ENCODE measurements around the gene DDX39A.
A peak's percentile ranks its signal among the peaks of the same experiment; 100 is the strongest.
"Not testable (repeated sequence)": the region's sequence is repeated elsewhere in the genome, so short reads cannot be mapped to it uniquely, and the experiment has no call there.

Gene DDX39A

GRCh38 chr19:14419106-14419813 is at the start of gene DDX39A:
TSS of gene DDX39A (minus strand) at chr19:14419341. CDS start at chr19:14413220, 6,121 bp downstream.
- DNase-seq (ENCODE audit: low spot score), result peak; percentile 96
- no peak for FAIRE-seq

GRCh38 chr19:14467816-14468215 is 48.7 kb upstream of the DDX39A start:
- DNase-seq (ENCODE audit: low spot score) (no peak), FAIRE-seq (no peak)

GRCh38 chr19:14467391-14467790 is 48.2 kb upstream of the DDX39A start:
- DNase-seq (ENCODE audit: low spot score) (no peak), FAIRE-seq (no peak)

- no peak for DNase-seq (ENCODE audit: low spot score)
- no peak for FAIRE-seq
Observed at GRCh38 chr19:14463747-14464146, 44.6 kb upstream of the DDX39A start.

- not testable (repeated sequence) for DNase-seq (ENCODE audit: low spot score); FAIRE-seq
Observed at GRCh38 chr19:14462401-14462800, 43.3 kb upstream of the DDX39A start.

GRCh38 chr19:14460935-14461334 is 41.8 kb upstream of the DDX39A start:
- DNase-seq (ENCODE audit: low spot score) (no peak), FAIRE-seq (no peak)

GRCh38 chr19:14459703-14460102 is 40.6 kb upstream of the DDX39A start:
- FAIRE-seq, result no peak
- no peak for DNase-seq (ENCODE audit: low spot score)

GRCh38 chr19:14452303-14452702 is 33.2 kb upstream of the DDX39A start:
- FAIRE-seq; DNase-seq (ENCODE audit: low spot score): not testable (repeated sequence)

- FAIRE-seq, result no peak
- no peak for DNase-seq (ENCODE audit: low spot score)
Observed at GRCh38 chr19:14450876-14451275, 31.7 kb upstream of the DDX39A start.

GRCh38 chr19:14450168-14450874 is 31.2 kb upstream of the DDX39A start:
- no peak for FAIRE-seq
- DNase-seq (ENCODE audit: low spot score), result peak; percentile 43

- FAIRE-seq, result no peak
Observed at GRCh38 chr19:14449321-14449720, 30.2 kb upstream of the DDX39A start.

GRCh38 chr19:14446336-14447036 is 27.3 kb upstream of the DDX39A start:
- DNase-seq (ENCODE audit: low spot score) (no peak), FAIRE-seq (no peak)

More at GRCh38 chr19:14449321-14449720, 30.2 kb upstream of the DDX39A start:
- no peak for DNase-seq (ENCODE audit: low spot score)

GRCh38 chr19:14443632-14444216 is 24.6 kb upstream of the DDX39A start:
- no peak for FAIRE-seq
- no peak for DNase-seq (ENCODE audit: low spot score)

- DNase-seq (ENCODE audit: low spot score) (no peak), FAIRE-seq (no peak)
Observed at GRCh38 chr19:14442891-14443631, 23.9 kb upstream of the DDX39A start.

GRCh38 chr19:14441041-14441938 is 22.1 kb upstream of the DDX39A start:
- DNase-seq (ENCODE audit: low spot score) (no peak), FAIRE-seq (no peak)

- DNase-seq (ENCODE audit: low spot score) (no peak), FAIRE-seq (no peak)
Observed at GRCh38 chr19:14440049-14440448, 20.9 kb upstream of the DDX39A start.

- no peak for FAIRE-seq
- no peak for DNase-seq (ENCODE audit: low spot score)
Observed at GRCh38 chr19:14439014-14439413, 19.9 kb upstream of the DDX39A start.

- no peak for DNase-seq (ENCODE audit: low spot score)
- FAIRE-seq, result no peak
Observed at GRCh38 chr19:14437578-14438140, 18.5 kb upstream of the DDX39A start.

- DNase-seq (ENCODE audit: low spot score), result no peak
- no peak for FAIRE-seq
Observed at GRCh38 chr19:14435320-14436050, 16.3 kb upstream of the DDX39A start.
